Kidney (tissue), 14 donors: ENCODE results near the gene QPRT. TPM values are rescaled to one million over a fixed set of nuclear protein-coding genes. Genes with fewer than 3 reads are reported as not detected.

Experiments
- DNase-seq, 5 donors: peaks; one replicate each; pipeline ENCODE4 v3.0.0-alpha.2; 2013 to 2020
- FAIRE-seq: peaks from 2 replicates; lab custom pipeline; 2012; peaks lifted over from hg19 to GRCh38; lab: Jason Lieb, UNC
- H3K27ac ChIP-seq, 2 donors: one replicate each; pipeline ENCODE4 v1.7.0; 2013; ENCODE audit warnings: low read depth in 2 of 2, low read length in 2 of 2, inconsistent platforms in 1 of 2
- H3K27me3 ChIP-seq: one replicate; pipeline ENCODE4 v1.7.1; 2013; ENCODE audit warnings: low read length, inconsistent platforms; ENCODE audit not compliant: control insufficient read depth, insufficient read depth
- H3K36me3 ChIP-seq, 3 donors: one replicate each; pipeline versions ENCODE4 v1.7.0 to v1.7.1; 2013; ENCODE audit warnings: low read length in 3 of 3, control low read depth in 1 of 3, inconsistent platforms in 1 of 3; ENCODE audit not compliant: insufficient read depth in 3 of 3, control insufficient read depth in 2 of 3
- H3K4me1 ChIP-seq, 3 donors: one replicate each; pipeline versions ENCODE4 v1.7.0 to v1.7.1; 2013; ENCODE audit warnings: low read length in 3 of 3, inconsistent platforms in 1 of 3, low read depth in 1 of 3; ENCODE audit not compliant: control insufficient read depth in 2 of 3, insufficient read depth in 2 of 3
- H3K4me3 ChIP-seq, 3 donors: one replicate each; pipeline versions ENCODE4 v1.7.0 to v1.8.1; 2013; ENCODE audit warnings: low read length in 3 of 3, control low read depth in 1 of 3, inconsistent platforms in 1 of 3
- H3K9ac ChIP-seq, 3 donors: one replicate each; pipeline versions ENCODE4 v1.7.0 to v1.7.1; 2013; ENCODE audit warnings: low read length in 3 of 3, control low read depth in 1 of 3, inconsistent platforms in 1 of 3
- H3K9me3 ChIP-seq, 3 donors: one replicate each; pipeline versions ENCODE4 v1.7.0 to v1.7.1; 2013; ENCODE audit warnings: low read length in 3 of 3, control low read depth in 1 of 3, inconsistent platforms in 1 of 3; ENCODE audit not compliant: control insufficient read depth in 2 of 3, insufficient read depth in 1 of 3
- CTCF ChIP-seq: IDR thresholded peaks from 3 replicates; pipeline ENCODE4 v1.5.1; 2012; ENCODE audit warnings: mild to moderate bottlenecking, moderate library complexity, borderline replicate concordance; ENCODE audit not compliant: insufficient read depth; ENCODE audit errors: extremely low read depth
- intact Hi-C: fragments of 100-400 bp; cut with DNase I; formaldehyde crosslinking; loops from one replicate; pipeline ENCODE4 v1.11.1; 2022
- polyA plus RNA-seq: library from polyadenylated mRNA; stranded (reverse); fragments of 350-450 nt; fragmentation: Illumina TruSeq; extraction: RNeasy Lipid Tissue Mini Kit (QIAGEN cat#74804); gene quantifications from one replicate; pipeline ENCODE4 v1.2.3, GENCODE V29; 2014; ENCODE audit warnings: low read depth, low replicate concordance; ENCODE audit not compliant: insufficient read depth
- total RNA-seq: library from RNA; stranded (reverse); fragmentation: NEBNext Ultra II Directional; extraction: Animal tissue kit (Norgen Biotek cat#: 25700); gene quantifications from one replicate; pipeline ENCODE4 v1.2.1, GENCODE V29; 2021
- donor health status: control.
- donor health status: control.
- donor health status: control.
- donor health status: control.
- donor health status: control.
- donor health status: DM: yes; HTN: yes; CAD: no.
- donor health status: Normal renal cell carcinoma (clear cell type).

The QPRT gene
- total and polyA plus RNA-seq, 2 donors from 2014 or later: 13.9 to 168 TPM

GRCh38 chr16:29667755-29668154 lies 11.2 kb upstream of the QPRT start:
- no peak overlapping the region for H3K4me3 ChIP-seq
- H3K27me3 ChIP-seq: no peaks in the 10 kb centered on the region
- peaks cover 0 to 5% (median 0%) of the 10 kb centered on the region in 3 donors for H3K4me1 ChIP-seq
- TF ChIP-seq CTCF: no peak
- intact Hi-C loops: no loop called here
- no peak for DNase-seq
- no peaks in the 10 kb centered on the region for H3K36me3 ChIP-seq
- no peaks in the 10 kb centered on the region for H3K9me3 ChIP-seq
- no peak overlapping the region for H3K9ac ChIP-seq
- H3K27ac ChIP-seq: no peak overlapping the region
- no peak for FAIRE-seq

- no peaks in the 10 kb centered on the region for H3K27me3 ChIP-seq
- FAIRE-seq: no peak
- no peak overlapping the region for H3K27ac ChIP-seq
- no peaks in the 10 kb centered on the region for H3K36me3 ChIP-seq
- H3K4me3 ChIP-seq: no peak overlapping the region
- H3K4me1 ChIP-seq: peaks cover 0 to 5% (median 0%) of the 10 kb centered on the region in 3 donors
- H3K9ac ChIP-seq: no peak overlapping the region
- intact Hi-C loops: no loop called here
- DNase-seq: no peak
- H3K9me3 ChIP-seq: no peaks in the 10 kb centered on the region
- no peak for TF ChIP-seq CTCF
These were observed 10.7 kb upstream of the QPRT start for GRCh38 chr16:29668267-29668666.

GRCh38 chr16:29673501-29673900 lies 5.5 kb upstream of the QPRT start:
- H3K36me3 ChIP-seq: no peaks in the 10 kb centered on the region
- peaks cover 0 to 5% (median 0%) of the 10 kb centered on the region in 3 donors for H3K4me1 ChIP-seq
- FAIRE-seq (no peak), DNase-seq (no peak)
- no peak overlapping the region for H3K9ac ChIP-seq
- no peak overlapping the region for H3K4me3 ChIP-seq
- H3K27me3 ChIP-seq: no peaks in the 10 kb centered on the region
- intact Hi-C loops: no loop called here
- H3K27ac ChIP-seq: no peak overlapping the region
- no peak for TF ChIP-seq CTCF
- H3K9me3 ChIP-seq: no peaks in the 10 kb centered on the region

GRCh38 chr16:29674188-29674587 lies 4.8 kb upstream of the QPRT start:
- TF ChIP-seq CTCF: no peak

More at GRCh38 chr16:29674188-29674587, 4.8 kb upstream of the QPRT start:
- no peak overlapping the region for H3K9ac ChIP-seq
- FAIRE-seq (no peak), DNase-seq (peak in 3 of 5 donors; percentile 63 to 83 (median 81))
- H3K4me1 ChIP-seq: peaks cover 0 to 5% (median 0%) of the 10 kb centered on the region in 3 donors
- no peaks in the 10 kb centered on the region for H3K36me3 ChIP-seq
- no peaks in the 10 kb centered on the region for H3K27me3 ChIP-seq
- intact Hi-C loops: no loop called here
- H3K9me3 ChIP-seq: no peaks in the 10 kb centered on the region
- no peak overlapping the region for H3K27ac ChIP-seq
- H3K4me3 ChIP-seq: no peak overlapping the region
